Heart right ventricle (tissue), 16 donors: Measurements from ENCODE around the gene METAP1D. TPM values are rescaled to one million over a fixed set of nuclear protein-coding genes. Genes with fewer than 3 reads are reported as not detected.

Experiments used
- ATAC-seq, 8 donors: fragments of 200-7000 bp; cut with Tn5 transposase; one replicate each; pipeline ENCODE4 v1.9.1; 2020; ENCODE audit warnings: mild to moderate bottlenecking in 8 of 8, moderate library complexity in 8 of 8, moderate number of reproducible peaks in 1 of 8
- DNase-seq, 2 donors: peaks; one replicate each; pipeline ENCODE4 v3.0.0-alpha.2; 2020
- H3K27ac ChIP-seq, 10 donors: fragments of 200-600 bp; sonication (generic) in 2 of 10; one replicate each; pipeline versions ENCODE4 v1.5.0 to v1.8.0; 2020 to 2022; ENCODE audit warnings: mild to moderate bottlenecking in 3 of 10
- H3K27me3 ChIP-seq, 7 donors: fragments of 200-600 bp; one replicate each; pipeline ENCODE4 v1.8.0; 2021 to 2022; ENCODE audit warnings: mild to moderate bottlenecking in 2 of 7
- H3K36me3 ChIP-seq, 9 donors: fragments of 200-600 bp; sonication (generic) in 1 of 9; one replicate each; pipeline versions ENCODE4 v1.5.0 to v1.8.0; 2020 to 2022; ENCODE audit warnings: mild to moderate bottlenecking in 2 of 9
- H3K4me1 ChIP-seq, 9 donors: fragments of 200-600 bp; sonication (generic) in 1 of 9; one replicate each; pipeline versions ENCODE4 v1.5.0 to v1.8.0; 2020 to 2022; ENCODE audit warnings: mild to moderate bottlenecking in 4 of 9
- H3K4me3 ChIP-seq, 10 donors: fragments of 200-600 bp; sonication (generic) in 2 of 10; one replicate each; pipeline versions ENCODE4 v1.5.0 to v1.8.0; 2020 to 2022; ENCODE audit warnings: mild to moderate bottlenecking in 7 of 10, moderate library complexity in 2 of 10
- H3K9me3 ChIP-seq, 11 donors: fragments of 200-600 bp in 10 of 11; sonication (generic) in 2 of 11; one replicate each; pipeline versions ENCODE4 v1.5.0 to v1.8.0; 2013 to 2022; ENCODE audit warnings: mild to moderate bottlenecking in 2 of 11, control low read depth in 1 of 11, moderate library complexity in 1 of 11
- WGBS, 2 donors: extraction: QIAGEN DNeasy Blood & Tissue Kit; methylation state at CpG; one replicate each; pipeline ENCODE4 v1.1.7; 2013; ENCODE audit warnings: inconsistent platforms in 1 of 2; 5-methylcytosine and 5-hydroxymethylcytosine counted together
- intact Hi-C, 10 donors: fragments of 100-400 bp; cut with DNase I; formaldehyde crosslinking; loops; one replicate each; pipeline versions ENCODE4 v1.11.1 to v1.14.2; 2022
- polyA plus RNA-seq, 2 donors: library from polyadenylated mRNA; stranded (reverse); fragments of 200-250 nt; gene quantifications; one replicate each; pipeline ENCODE4 v1.2.3, GENCODE V29; 2013
- total RNA-seq, 10 donors: library from RNA; stranded (reverse); fragmentation: NEBNext Ultra II Directional in 3 of 10; extraction: Animal tissue kit (Norgen Biotek cat#: 25700) in 3 of 10; gene quantifications; one replicate each; pipeline versions ENCODE4 v1.2.1 to v1.2.4, GENCODE V29; 2021 to 2023
- TF ChIP-seq, protein P1 (sequence below), 9 donors: fragments of 200-600 bp; sonication (generic) in 2 of 9; IDR thresholded peaks; one replicate each; pipeline versions ENCODE4 v1.5.0 to v1.8.0; 2021 to 2022; ENCODE audit warnings: antibody characterized with exemption in 9 of 9, mild to moderate bottlenecking in 5 of 9, moderate library complexity in 1 of 9
- donor health status: Arrhythmogenic right ventricular cardiomyopathy.
- donor health status: ischemic (EF 13 %, LVEDD 7.1; RV severe dilation, severe dysfunction).
- donor health status: healthy with polysubstance abuse.
- donor health status: DM: no; HTN: yes; CAD: no.
- donor health status: DM: no; HTN: no; CAD: no.
- donor health status: ischemic (EF 25% LVEDD 6.9; RV normal size, moderate dysfunction).
- donor health status: ischemic (EF 25% LVEDD 5.7; RV mildly dilated, moderate dysfunction).
- donor health status: healthy.
- donor health status: DM: yes; HTN: yes; CAD: no.
- donor health status: Ischemic cardiomyopathy.
- donor health status: ischemic (EF 35%, LVEDD 5.7; RV mildly dilated, moderate dysfunction).
- donor health status: nonischemic (EF 11% LVEDD 7.7; RV severe dilation, severe dysfunction).
- donor health status: DM: yes; HTN: yes; CAD: no.
- donor health status: PGD.
- donor health status: ischemic (EF 29% LVEDD 5.4; RV normal size, mild dysfunction).
- donor health status: nonischemic (EF 23%, LVEDD 6.1; RV moderate dilation, normal function).

The METAP1D gene
- total and polyA plus RNA-seq, 12 donors, result 3.4 to 8.3 (median 6.1) TPM

DNA sequence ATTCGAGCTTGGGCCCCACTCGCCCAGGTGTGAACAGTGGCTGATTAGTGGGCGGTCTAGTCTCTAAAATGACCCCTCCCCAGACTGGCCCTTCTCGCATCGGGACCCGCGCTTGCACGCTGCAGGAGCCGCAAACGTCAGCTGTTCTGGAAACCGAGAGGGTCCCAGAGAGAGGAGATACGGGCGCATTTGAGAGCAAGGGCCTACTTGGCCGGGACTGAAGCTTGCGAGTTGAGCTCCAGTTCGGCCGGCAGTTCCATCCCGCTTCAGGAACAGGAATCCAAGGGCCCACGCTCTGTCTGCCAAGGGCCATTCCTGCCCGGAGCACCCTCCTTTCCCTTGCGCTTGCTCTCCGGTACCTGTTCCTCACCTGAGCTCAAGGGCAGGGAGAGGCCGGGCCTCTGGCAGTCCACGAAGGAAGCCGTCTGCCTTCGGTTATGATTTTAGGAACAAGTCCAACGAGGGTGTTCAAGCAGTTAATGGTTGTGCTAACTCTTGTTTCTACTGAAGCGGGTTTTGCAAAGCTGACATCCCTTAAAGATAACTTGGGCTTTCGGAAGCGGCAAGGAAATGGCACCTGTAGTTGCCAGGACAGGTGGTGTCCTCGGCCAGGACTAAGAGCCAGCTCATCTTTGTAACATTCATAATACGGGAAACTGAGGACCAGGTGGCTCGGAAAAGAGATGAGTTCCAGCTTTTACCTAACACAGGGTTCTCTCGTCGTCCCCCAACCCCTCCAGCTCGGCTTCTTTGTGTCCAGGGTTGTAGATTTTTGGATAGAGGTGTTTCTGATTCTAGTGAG, 81.7 kb downstream of the METAP1D start:
- WGBS, 2 donors, result 9 to 17% methylated on average over 36 of the region's 36 CpGs
- Histone ChIP-seq H3K4me1 (peaks cover 10 to 58% (median 32%) of the 10 kb centered on the region in 9 donors), H3K27ac (no peak overlapping the region), H3K4me3 (no peak overlapping the region), H3K9me3 (no peaks in the 10 kb centered on the region), H3K27me3 (peaks cover 39 to 93% (median 83%) of the 10 kb centered on the region in 7 donors), H3K36me3 (peaks cover 0 to 2% (median 0%) of the 10 kb centered on the region in 9 donors)
- intact Hi-C loops, result no loop called here
- ATAC-seq (no peak), DNase-seq (no peak)
- TF ChIP-seq, protein P1, sequence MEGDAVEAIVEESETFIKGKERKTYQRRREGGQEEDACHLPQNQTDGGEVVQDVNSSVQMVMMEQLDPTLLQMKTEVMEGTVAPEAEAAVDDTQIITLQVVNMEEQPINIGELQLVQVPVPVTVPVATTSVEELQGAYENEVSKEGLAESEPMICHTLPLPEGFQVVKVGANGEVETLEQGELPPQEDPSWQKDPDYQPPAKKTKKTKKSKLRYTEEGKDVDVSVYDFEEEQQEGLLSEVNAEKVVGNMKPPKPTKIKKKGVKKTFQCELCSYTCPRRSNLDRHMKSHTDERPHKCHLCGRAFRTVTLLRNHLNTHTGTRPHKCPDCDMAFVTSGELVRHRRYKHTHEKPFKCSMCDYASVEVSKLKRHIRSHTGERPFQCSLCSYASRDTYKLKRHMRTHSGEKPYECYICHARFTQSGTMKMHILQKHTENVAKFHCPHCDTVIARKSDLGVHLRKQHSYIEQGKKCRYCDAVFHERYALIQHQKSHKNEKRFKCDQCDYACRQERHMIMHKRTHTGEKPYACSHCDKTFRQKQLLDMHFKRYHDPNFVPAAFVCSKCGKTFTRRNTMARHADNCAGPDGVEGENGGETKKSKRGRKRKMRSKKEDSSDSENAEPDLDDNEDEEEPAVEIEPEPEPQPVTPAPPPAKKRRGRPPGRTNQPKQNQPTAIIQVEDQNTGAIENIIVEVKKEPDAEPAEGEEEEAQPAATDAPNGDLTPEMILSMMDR (IDR thresholded peaks at IDR 0.05), result no peak

GRCh38 chr2:172082105-172082943, 82.6 kb downstream of the METAP1D start:
- Histone ChIP-seq H3K4me1 (peaks cover 10 to 67% (median 41%) of the 10 kb centered on the region in 9 donors), H3K27ac (no peak overlapping the region), H3K9me3 (no peaks in the 10 kb centered on the region), H3K36me3 (peaks cover 0 to 7% (median 0%) of the 10 kb centered on the region in 9 donors), H3K4me3 (no peak overlapping the region), H3K27me3 (peaks cover 48 to 96% (median 92%) of the 10 kb centered on the region in 7 donors)
- ATAC-seq (no peak), DNase-seq (no peak)
- WGBS, 2 donors, result 12 to 13% methylated on average over 14 of the region's 14 CpGs
- intact Hi-C loops, result no loop called here
- TF ChIP-seq, protein P1 (IDR thresholded peaks at IDR 0.05), result no peak

DNA sequence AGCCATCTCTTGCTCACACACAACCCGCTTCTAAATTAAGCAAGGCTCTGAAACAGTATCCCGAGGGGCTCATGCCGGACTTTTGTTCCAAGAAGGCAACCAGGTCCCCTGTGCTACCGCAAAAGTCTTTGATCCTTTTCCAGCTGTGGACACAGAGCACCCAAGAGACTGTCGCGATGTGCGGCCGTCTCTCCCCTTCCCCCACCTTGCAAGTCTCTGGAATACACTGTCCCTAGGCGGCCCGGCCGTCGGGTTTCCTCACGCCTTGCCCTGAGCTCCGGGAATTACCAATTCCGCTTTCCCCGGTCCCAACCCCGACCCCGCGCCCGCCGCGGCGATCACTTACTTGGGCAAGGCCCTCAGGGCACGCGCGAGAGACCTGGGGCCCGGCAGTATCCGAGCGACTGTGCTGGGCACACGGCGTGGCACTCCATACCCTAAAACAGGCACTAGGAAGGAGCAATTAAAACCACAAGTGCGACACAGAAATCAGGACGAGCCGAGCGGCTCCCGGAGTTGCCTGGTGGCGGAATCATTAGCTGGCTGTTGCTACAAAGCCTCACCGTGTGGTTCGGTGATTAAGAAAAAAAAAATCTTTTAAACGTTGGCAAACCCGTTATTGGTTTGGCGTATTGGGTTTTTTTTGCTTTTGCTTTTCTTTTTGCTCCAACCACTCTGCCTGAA, 83.3 kb downstream of the METAP1D start:
- Histone ChIP-seq H3K4me3 (peak overlapping the region in 1 of 10 donors; percentile 18), H3K36me3 (peaks cover 0 to 7% (median 0%) of the 10 kb centered on the region in 9 donors), H3K4me1 (peaks cover 10 to 74% (median 41%) of the 10 kb centered on the region in 9 donors), H3K9me3 (no peaks in the 10 kb centered on the region), H3K27ac (no peak overlapping the region), H3K27me3 (peaks cover 56 to 100% (median 98%) of the 10 kb centered on the region in 7 donors)
- intact Hi-C loops, result no loop called here
- ATAC-seq (no peak), DNase-seq (no peak)
- 6 to 8% methylated on average over 42 of the region's 42 CpGs for WGBS, 2 donors
- TF ChIP-seq, protein P1 (IDR thresholded peaks at IDR 0.05), result no peak
